Pancreas (tissue), 10 donors: ENCODE data around the gene ANKRD29. TPM values are rescaled to one million over a fixed set of nuclear protein-coding genes. Genes with fewer than 3 reads are reported as not detected.
"Not testable (repeated sequence)": the region's sequence is repeated elsewhere in the genome, so short reads cannot be mapped to it uniquely, and the experiment has no call there.

Source experiments
- ATAC-seq, 4 donors: fragments of 200-7000 bp; cut with Tn5 transposase; one replicate each; pipeline versions ENCODE4 v1.8.0 to v1.9.1; 2020; ENCODE audit warnings: mild to moderate bottlenecking in 4 of 4, moderate library complexity in 4 of 4
- DNase-seq, 6 donors: peaks; one replicate each; pipeline ENCODE4 v3.0.0-alpha.2; 2020
- FAIRE-seq: peaks from 2 replicates; lab custom pipeline; 2012; peaks lifted over from hg19 to GRCh38; lab: Jason Lieb, UNC
- H3K27ac ChIP-seq, 4 donors: fragments of 200-600 bp; sonication (generic); 1 replicate in 3 of 4; 2 replicates in 1 of 4; pipeline versions ENCODE4 v1.5.0 to v1.8.0; 2020
- H3K27me3 ChIP-seq, 4 donors: fragments of 200-600 bp; one replicate each; pipeline ENCODE4 v1.8.0; 2021
- H3K36me3 ChIP-seq, 3 donors: fragments of 200-600 bp; sonication (generic) in 1 of 3; one replicate each; pipeline versions ENCODE4 v1.5.0 to v1.8.0; 2020 to 2021
- H3K4me1 ChIP-seq, 3 donors: fragments of 200-600 bp; one replicate each; pipeline ENCODE4 v1.8.0; 2021
- H3K4me3 ChIP-seq, 4 donors: fragments of 200-600 bp; sonication (generic) in 2 of 4; one replicate each; pipeline versions ENCODE4 v1.5.0 to v1.8.0; 2020 to 2021
- H3K9me3 ChIP-seq, 4 donors: fragments of 200-600 bp; one replicate each; pipeline ENCODE4 v1.8.0; 2021
- WGBS, 2 donors: extraction: QIAGEN DNeasy Blood & Tissue Kit; methylation state at CpG; one replicate each; pipeline ENCODE4 v1.1.7; 2013; 5-methylcytosine and 5-hydroxymethylcytosine counted together
- intact Hi-C, 3 donors: fragments of 100-400 bp; cut with DNase I; formaldehyde crosslinking; loops; one replicate each; pipeline versions ENCODE4 v1.11.1 to v1.14.2; 2022
- polyA plus RNA-seq, 2 donors: library from polyadenylated mRNA; stranded (reverse); fragments of 200-250 nt; gene quantifications; one replicate each; pipeline ENCODE4 v1.2.3, GENCODE V29; 2013
- total RNA-seq, 6 donors: library from RNA; stranded (reverse); fragmentation: NEBNext Ultra II Directional in 4 of 6; extraction: Animal tissue kit (Norgen Biotek cat#: 25700) in 4 of 6; gene quantifications; one replicate each; pipeline versions ENCODE4 v1.2.1 to v1.2.4, GENCODE V29; 2021 to 2023
- TF ChIP-seq, protein P1 (sequence below), 4 donors: fragments of 200-600 bp; sonication (generic) in 3 of 4; IDR thresholded peaks; one replicate each; pipeline versions ENCODE4 v1.5.0 to v1.8.0; 2021; ENCODE audit warnings: antibody characterized with exemption in 4 of 4
- donor health status: healthy with polysubstance abuse.
- donor health status: DM: no; HTN: no; CAD: no; lungs with moderate emphysema.
- donor health status: DM: no; HTN: no; CAD: no.
- donor health status: control.
- donor health status: control.
- donor health status: Bipolar disorder and iron deficiency.
- donor health status: DM: yes; HTN: yes; CAD: no.
- donor health status: DM: no; HTN: no; CAD: no.
- donor health status: DM: no; HTN: no; CAD: no.
- donor health status: DM: yes; HTN: yes; CAD: no.

The ANKRD29 gene
- total and polyA plus RNA-seq, 8 donors, result 0.24 to 2.0 (median 0.65) TPM

DNA sequence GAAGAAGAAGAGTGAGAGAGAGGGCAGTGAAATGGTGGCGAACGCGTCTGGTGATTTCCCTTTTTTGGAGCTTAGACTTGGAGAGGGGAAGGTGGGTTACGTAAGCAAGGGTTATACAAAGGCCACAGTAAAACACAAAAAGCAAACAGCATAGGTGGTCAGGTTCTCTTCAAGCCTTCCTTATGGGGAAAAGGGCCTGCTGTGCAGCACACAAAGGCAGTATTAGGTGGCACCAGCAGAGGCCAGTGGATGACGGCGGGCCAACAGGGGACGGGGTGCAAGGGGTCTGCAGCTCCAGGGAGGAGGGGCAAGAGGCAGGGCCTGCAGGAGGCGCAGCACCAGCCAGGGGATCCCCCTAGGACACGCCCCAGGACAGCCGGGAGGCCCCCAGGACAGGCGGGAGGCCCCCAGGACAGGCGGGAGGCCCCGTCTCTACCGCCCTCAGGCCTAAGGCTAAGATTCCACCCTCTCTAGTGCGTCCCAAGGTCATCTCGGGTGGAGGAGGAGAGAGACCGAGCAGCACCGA is 43.8 kb downstream of the ANKRD29 start:
- H3K4me3 ChIP-seq, result peak overlapping the region in 3 of 4 donors; percentile 21 to 46 (median 35)
- WGBS, 2 donors, result 40 to 42% methylated on average over 17 to 18 of the region's 18 CpGs
- DNase-seq, result peak in 2 of 6 donors; percentile 20 to 66
- peaks cover 0 to 8% (median 0%) of the 10 kb centered on the region in 3 donors for H3K4me1 ChIP-seq
- no peaks in the 10 kb centered on the region for H3K36me3 ChIP-seq
- TF ChIP-seq, protein P1, sequence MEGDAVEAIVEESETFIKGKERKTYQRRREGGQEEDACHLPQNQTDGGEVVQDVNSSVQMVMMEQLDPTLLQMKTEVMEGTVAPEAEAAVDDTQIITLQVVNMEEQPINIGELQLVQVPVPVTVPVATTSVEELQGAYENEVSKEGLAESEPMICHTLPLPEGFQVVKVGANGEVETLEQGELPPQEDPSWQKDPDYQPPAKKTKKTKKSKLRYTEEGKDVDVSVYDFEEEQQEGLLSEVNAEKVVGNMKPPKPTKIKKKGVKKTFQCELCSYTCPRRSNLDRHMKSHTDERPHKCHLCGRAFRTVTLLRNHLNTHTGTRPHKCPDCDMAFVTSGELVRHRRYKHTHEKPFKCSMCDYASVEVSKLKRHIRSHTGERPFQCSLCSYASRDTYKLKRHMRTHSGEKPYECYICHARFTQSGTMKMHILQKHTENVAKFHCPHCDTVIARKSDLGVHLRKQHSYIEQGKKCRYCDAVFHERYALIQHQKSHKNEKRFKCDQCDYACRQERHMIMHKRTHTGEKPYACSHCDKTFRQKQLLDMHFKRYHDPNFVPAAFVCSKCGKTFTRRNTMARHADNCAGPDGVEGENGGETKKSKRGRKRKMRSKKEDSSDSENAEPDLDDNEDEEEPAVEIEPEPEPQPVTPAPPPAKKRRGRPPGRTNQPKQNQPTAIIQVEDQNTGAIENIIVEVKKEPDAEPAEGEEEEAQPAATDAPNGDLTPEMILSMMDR (IDR thresholded peaks at IDR 0.05), result no peak
- H3K27me3 ChIP-seq, result no peaks in the 10 kb centered on the region
- H3K27ac ChIP-seq, result peak overlapping the region in 1 of 4 donors; percentile 17
- FAIRE-seq, result no peak
- intact Hi-C loops, result no loop called here
- H3K9me3 ChIP-seq, result no peaks in the 10 kb centered on the region
- ATAC-seq, result peak; percentile 49 to 64 (median 58)

DNA sequence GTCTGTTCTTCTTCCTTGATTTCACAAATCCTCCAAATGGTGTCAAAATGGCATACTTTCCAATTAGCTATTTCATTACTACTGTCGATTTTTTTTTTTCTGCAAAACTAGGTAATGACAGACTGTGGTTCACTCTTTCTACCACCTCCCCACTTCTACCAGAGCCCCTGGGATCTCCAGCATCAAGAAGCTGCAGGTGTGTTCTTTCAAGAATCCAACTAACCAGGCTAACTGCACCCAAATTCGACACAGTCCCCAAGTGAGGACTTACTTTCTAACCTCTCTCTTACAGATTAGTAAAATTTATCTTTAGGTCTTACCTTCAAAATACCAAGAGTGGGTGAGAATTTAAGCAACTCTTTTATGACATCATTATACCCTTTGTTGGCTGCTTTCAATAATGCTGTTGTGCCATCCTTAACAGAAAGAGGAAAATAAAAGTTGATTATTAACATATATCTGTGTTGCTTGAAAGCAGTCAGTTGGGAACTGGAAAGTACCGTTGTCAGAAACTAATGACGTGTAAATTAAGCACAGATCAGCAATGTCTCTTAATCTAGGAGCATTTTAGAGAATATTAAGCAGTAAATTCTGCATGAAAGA is 45.2 kb downstream of the ANKRD29 start:
- intact Hi-C loops, result no loop called here
- FAIRE-seq, result no peak
- WGBS, 2 donors, result 43 to 51% methylated on average over 4 of the region's 4 CpGs
- Histone ChIP-seq H3K36me3 (no peaks in the 10 kb centered on the region), H3K4me1 (peaks cover 0 to 8% (median 0%) of the 10 kb centered on the region in 3 donors), H3K27me3 (no peaks in the 10 kb centered on the region), H3K9me3 (no peaks in the 10 kb centered on the region), H3K4me3 (no peak overlapping the region), H3K27ac (peak overlapping the region in 2 of 4 donors; percentile 5 to 29)
- DNase-seq, result no peak
- TF ChIP-seq, protein P1 (IDR thresholded peaks at IDR 0.05), result no peak
- ATAC-seq, result peak in 3 of 4 donors; percentile 8 to 48 (median 48)

DNA sequence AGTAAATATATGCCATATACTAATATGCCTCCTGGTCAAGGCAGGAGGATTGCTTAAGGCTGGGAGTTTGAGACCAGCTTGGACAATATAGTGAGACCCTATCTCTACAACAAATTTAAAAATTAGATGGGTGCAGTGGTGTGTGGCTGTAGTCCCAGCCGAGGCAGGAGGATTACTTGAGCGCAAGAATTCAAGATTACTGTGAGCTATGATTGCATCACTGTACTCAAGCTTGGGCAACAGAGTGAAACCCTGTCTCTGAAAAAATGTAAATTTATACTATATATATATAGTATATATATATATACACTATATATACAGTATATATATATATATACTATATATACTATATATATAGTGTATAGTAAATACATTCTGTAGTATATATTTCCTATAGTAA is 46.5 kb downstream of the ANKRD29 start:
- intact Hi-C loops, result no loop called here
- ATAC-seq (no peak), DNase-seq (no peak), FAIRE-seq (no peak)
- Histone ChIP-seq H3K4me1 (peaks cover 0 to 8% (median 0%) of the 10 kb centered on the region in 3 donors), H3K4me3 (no peak overlapping the region), H3K36me3 (no peaks in the 10 kb centered on the region), H3K27ac (no peak overlapping the region), H3K27me3 (no peaks in the 10 kb centered on the region), H3K9me3 (no peaks in the 10 kb centered on the region)
- WGBS, 2 donors, result 87 to 95% methylated on average over 2 of the region's 2 CpGs
- TF ChIP-seq, protein P1 (IDR thresholded peaks at IDR 0.05), result no peak

DNA sequence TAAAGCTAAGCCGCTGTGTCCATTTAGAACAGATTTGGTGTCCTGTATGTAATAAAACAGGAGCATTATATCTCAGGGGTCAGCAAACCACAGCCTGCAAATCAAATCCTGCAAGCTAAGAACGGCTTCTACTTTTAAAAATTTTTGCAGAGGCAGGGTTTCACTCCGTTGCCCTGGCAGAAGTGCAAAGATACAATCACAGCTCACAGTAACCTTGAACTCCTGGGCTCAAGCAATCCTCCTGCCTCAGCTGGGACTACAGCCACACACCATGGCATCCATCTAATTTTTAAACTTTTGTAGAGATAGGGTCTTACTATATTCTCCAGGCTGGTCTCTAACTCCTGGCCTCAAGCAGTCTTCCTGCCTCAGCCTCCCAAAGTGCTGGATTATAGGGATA is 47.8 kb downstream of the ANKRD29 start:
- Histone ChIP-seq H3K4me1 (peaks cover 0 to 8% (median 0%) of the 10 kb centered on the region in 3 donors), H3K36me3 (no peaks in the 10 kb centered on the region), H3K4me3 (no peak overlapping the region), H3K9me3 (no peaks in the 10 kb centered on the region), H3K27ac (no peak overlapping the region), H3K27me3 (no peaks in the 10 kb centered on the region)
- DNase-seq, result no peak
- no peak for ATAC-seq
- intact Hi-C loops, result no loop called here
- TF ChIP-seq, protein P1 (IDR thresholded peaks at IDR 0.05), result no peak
- WGBS, 2 donors, result 55 to 62% methylated on average over 3 of the region's 3 CpGs
- FAIRE-seq, result no peak

DNA sequence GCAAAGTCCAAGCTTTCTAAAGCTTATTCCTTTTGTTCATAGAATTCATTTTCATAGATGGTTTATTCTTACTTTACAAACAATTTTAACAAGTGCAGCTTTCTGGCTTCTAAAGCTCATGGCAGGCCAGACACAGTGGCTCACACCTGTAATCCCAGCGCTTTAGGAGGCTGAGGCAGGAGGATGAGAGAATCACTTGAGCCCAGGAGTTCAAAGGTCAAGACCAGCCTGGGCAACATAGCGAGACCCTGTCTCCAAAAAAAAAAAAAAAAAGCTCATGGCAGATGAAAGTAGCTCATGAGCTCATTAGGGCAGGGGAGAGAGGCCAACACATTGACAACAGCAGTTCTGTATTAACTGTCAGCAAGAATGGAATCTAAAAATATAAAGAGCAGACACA is 48.3 kb downstream of the ANKRD29 start:
- no peak for FAIRE-seq
- no peak for DNase-seq
- intact Hi-C loops, result no loop called here
- Histone ChIP-seq H3K27me3 (no peaks in the 10 kb centered on the region), H3K4me3 (no peak overlapping the region), H3K36me3 (no peaks in the 10 kb centered on the region), H3K9me3 (no peaks in the 10 kb centered on the region), H3K4me1 (peaks cover 0 to 6% (median 0%) of the 10 kb centered on the region in 3 donors), H3K27ac (no peak overlapping the region)
- TF ChIP-seq, protein P1 (IDR thresholded peaks at IDR 0.05), result no peak
- ATAC-seq, result no peak
- WGBS, 2 donors, result 90 to 95% methylated on average over 2 of the region's 2 CpGs

DNA sequence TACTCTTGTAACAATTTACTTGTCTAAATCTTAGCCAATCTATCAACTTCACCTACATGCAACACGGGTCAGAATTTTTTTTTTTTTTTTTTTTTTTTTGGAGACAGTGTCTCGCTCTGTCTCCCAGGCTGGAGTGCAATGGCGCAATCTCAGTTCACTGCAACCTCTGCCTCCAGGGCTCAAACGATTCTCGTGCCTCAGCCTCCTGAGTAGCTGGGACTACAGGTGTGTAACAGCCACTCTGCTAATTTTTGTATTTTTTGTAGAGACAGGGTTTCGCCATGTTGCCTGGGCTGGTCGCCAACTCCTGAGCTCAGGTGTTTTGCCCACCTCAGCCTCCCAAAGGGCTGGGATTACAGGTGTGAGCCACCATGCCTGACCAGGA is 49.6 kb downstream of the ANKRD29 start:
- H3K4me3 ChIP-seq, ATAC-seq, H3K27ac ChIP-seq, DNase-seq, H3K36me3 ChIP-seq, H3K4me1 ChIP-seq, intact Hi-C loops, H3K9me3 ChIP-seq, FAIRE-seq, H3K27me3 ChIP-seq: not testable (repeated sequence)
- 88 to 91% methylated on average over 7 of the region's 7 CpGs for WGBS, 2 donors
